GM12878 (cell line): Measurements from ENCODE around the gene BNIPL. TPM values are rescaled to one million over a fixed set of nuclear protein-coding genes. Genes with fewer than 3 reads are reported as not detected.

Experiments
- ATAC-seq: fragments of 200-7000 bp; cut with Tn5 transposase; 3 replicates; pipeline ENCODE4 v1.9.1; 2020; ENCODE audit warnings: mild to moderate bottlenecking, moderate library complexity
- BruUV-seq: library from RNA; stranded (reverse); fragments of 400-500 nt; replicated peaks from 2 replicates; lab custom pipeline; 2021; lab: Mats Ljungman, UMichigan
- CTCF ChIA-PET: fragments of 300-600 bp; sonication (Branson Sonifier 250); formaldehyde crosslinking; extraction: SDS; loops from one replicate; lab custom pipeline; 2021; ENCODE audit warnings: inconsistent platforms; lab: Yijun Ruan, JAX
- POLR2A ChIA-PET: fragments of 350-600 bp; formaldehyde crosslinking; extraction: SDS; loops from one replicate; lab custom pipeline; 2021; ENCODE audit warnings: inconsistent platforms; lab: Charles Lee
- RAD21 ChIA-PET: fragments of 300-600 bp; sonication (Branson Sonifier 250); formaldehyde crosslinking; loops from one replicate; lab custom pipeline; 2023; ENCODE audit warnings: antibody characterized with exemption; ENCODE audit not compliant: unreplicated experiment; lab: Charles Lee
- SMC1A ChIA-PET: fragments of 300-600 bp; sonication (Branson Sonifier 250); formaldehyde crosslinking; loops from one replicate; lab custom pipeline; 2023; ENCODE audit not compliant: unreplicated experiment, uncharacterized antibody; lab: Charles Lee
- DNase-seq: peaks from one replicate; pipeline ENCODE4 v3.0.0-alpha.2; 2011; ENCODE audit warnings: low read depth, low spot score
- FAIRE-seq: peaks from 3 replicates; lab custom pipeline; 2011; peaks lifted over from hg19 to GRCh38; lab: Jason Lieb, UNC
- H2AFZ ChIP-seq: 2 replicates; pipeline ENCODE4 v1.6.0; 2011; ENCODE audit warnings: low read depth, low read length, control low read depth; ENCODE audit not compliant: control insufficient read depth
- H3K27ac ChIP-seq: 2 replicates; pipeline ENCODE4 v1.5.1; 2011; ENCODE audit warnings: control low read depth; ENCODE audit not compliant: control insufficient read depth, insufficient read depth
- H3K27me3 ChIP-seq, 2 experiments: replicated peaks in 1 of 2; 2 replicates each; pipeline versions ENCODE4 v1.6.0 to v1.6.1; 2011; ENCODE audit warnings: low read length in 1 of 2; ENCODE audit not compliant: control insufficient read depth in 2 of 2, insufficient read depth in 2 of 2
- H3K36me3 ChIP-seq, 2 experiments: 2 replicates each; pipeline ENCODE4 v1.5.1; 2011; ENCODE audit warnings: low read length in 1 of 2; ENCODE audit not compliant: control insufficient read depth in 2 of 2, insufficient read depth in 2 of 2
- H3K4me1 ChIP-seq: 2 replicates; pipeline ENCODE4 v1.6.1; 2011; ENCODE audit warnings: mild to moderate bottlenecking, low read length, moderate library complexity, mixed read lengths; ENCODE audit not compliant: control insufficient read depth, insufficient read depth
- H3K4me2 ChIP-seq: 2 replicates; pipeline ENCODE4 v1.6.0; 2011; ENCODE audit warnings: control low read depth; ENCODE audit not compliant: control insufficient read depth, insufficient read depth
- H3K4me3 ChIP-seq: fragments of 200-600 bp; sonication (generic); 2 replicates; pipeline ENCODE4 v1.5.1; 2016
- H3K79me2 ChIP-seq: 2 replicates; pipeline ENCODE4 v1.6.0; 2011; ENCODE audit warnings: low read length; ENCODE audit not compliant: control insufficient read depth, insufficient read depth
- H3K9ac ChIP-seq: 2 replicates; pipeline ENCODE4 v1.8.0; 2011; ENCODE audit warnings: low read length, control low read depth, mixed read lengths; ENCODE audit not compliant: control insufficient read depth, insufficient read depth
- H3K9me3 ChIP-seq: replicated peaks from 3 replicates; pipeline ENCODE4 v1.5.1; 2011; ENCODE audit warnings: mild to moderate bottlenecking, low read length; ENCODE audit not compliant: control insufficient read depth, insufficient read depth
- H4K20me1 ChIP-seq: 2 replicates; pipeline ENCODE4 v1.6.0; 2011; ENCODE audit not compliant: control insufficient read depth, insufficient read depth
- BCL3 ChIP-seq: IDR thresholded peaks from 2 replicates; pipeline ENCODE4 v1.6.1; 2011; ENCODE audit warnings: borderline replicate concordance, low read depth, mild to moderate bottlenecking, moderate library complexity, low read length; ENCODE audit not compliant: insufficient read depth, poor library complexity, severe bottlenecking
- BMI1 ChIP-seq: fragments of 450-650 bp; IDR thresholded peaks from 2 replicates; pipeline ENCODE4 v1.6.1; 2016; ENCODE audit warnings: mild to moderate bottlenecking, moderate library complexity, borderline replicate concordance
- CBFB ChIP-seq: IDR thresholded peaks from 2 replicates; pipeline ENCODE4 v1.6.1; 2016; ENCODE audit warnings: antibody characterized with exemption, low read depth
- CEBPB ChIP-seq, 2 experiments: fragments of 150-350 bp in 1 of 2; IDR thresholded peaks; 2 replicates each; pipeline ENCODE4 v1.6.1; 2012 to 2014; ENCODE audit warnings: low read depth in 2 of 2, low read length in 2 of 2, borderline replicate concordance in 1 of 2, inconsistent platforms in 1 of 2
- CREB1 ChIP-seq: IDR thresholded peaks from 2 replicates; pipeline ENCODE4 v1.6.1; 2012; ENCODE audit warnings: low read depth, mild to moderate bottlenecking, inconsistent platforms
- GABPA ChIP-seq: IDR thresholded peaks from 2 replicates; pipeline ENCODE4 v1.6.1; 2014; ENCODE audit warnings: antibody characterized with exemption, low read depth, mild to moderate bottlenecking, inconsistent platforms
- PAX5 ChIP-seq: IDR thresholded peaks from 2 replicates; pipeline ENCODE4 v1.6.1; 2011; ENCODE audit warnings: low read depth, low read length, borderline replicate concordance
- POU2F2 ChIP-seq: IDR thresholded peaks from 3 replicates; pipeline ENCODE4 v1.6.1; 2011; ENCODE audit warnings: low read depth, mild to moderate bottlenecking, low read length, borderline replicate concordance
- RUNX3 ChIP-seq: IDR thresholded peaks from 2 replicates; pipeline ENCODE4 v1.6.1; 2012; ENCODE audit warnings: low read length, inconsistent platforms
- SMAD5 ChIP-seq: IDR thresholded peaks from 2 replicates; pipeline ENCODE4 v1.6.1; 2016; ENCODE audit warnings: antibody characterized with exemption, low read depth
- SMARCA5 ChIP-seq: fragments of 450-650 bp; IDR thresholded peaks from 2 replicates; pipeline ENCODE4 v1.6.1; 2017; ENCODE audit warnings: mild to moderate bottlenecking
- SP1 ChIP-seq: IDR thresholded peaks from one replicate; pipeline ENCODE4 v1.6.1; 2011; ENCODE audit warnings: low read depth, low read length
- TARDBP ChIP-seq: IDR thresholded peaks from 2 replicates; pipeline ENCODE4 v1.6.1; 2016; ENCODE audit warnings: borderline replicate concordance
- USF2 ChIP-seq: IDR thresholded peaks from 2 replicates; pipeline ENCODE4 v1.6.1; 2011; ENCODE audit warnings: low read depth, low read length, improper control_type of control experiment, borderline replicate concordance
- WGBS: methylation state at CpG from one replicate; pipeline ENCODE4 v1.1.6; 2016; ENCODE audit warnings: low lambda C conversion rate; ENCODE audit not compliant: insufficient replicate concordance, insufficient coverage; ENCODE audit errors: missing lambda C conversion rate; 5-methylcytosine and 5-hydroxymethylcytosine counted together
- in situ Hi-C: fragments of 300-500 bp; cut with MboI; formaldehyde crosslinking; loops from 9 replicates; pipeline ENCODE4 v1.14.3; 2018; ENCODE audit warnings: mixed read lengths
- intact Hi-C: fragments of 100-400 bp; cut with micrococcal nuclease; formaldehyde crosslinking; loops from one replicate; pipeline ENCODE4 v1.14.2; 2022; ENCODE audit not compliant: unreplicated experiment
- polyA plus RNA-seq, 11 experiments: library from polyadenylated mRNA; depleted of rRNA in 4 of 11; unstranded in 6 of 11; stranded (reverse) in 5 of 11; fragments of >200 nt; fragmentation: Nextera tagmentation in 4 of 11; fragmentation: Illumina TruSeq in 1 of 11; extraction: Ambion mirVana in 4 of 11; extraction: Trizol in 1 of 11; gene quantifications; 1 replicate in 1 of 11; 2 replicates in 10 of 11; pipeline versions ENCODE4 v1.2.1 to v1.2.3, GENCODE V29; 2011 to 2016; ENCODE audit warnings: inconsistent platforms in 2 of 11, missing spikeins in 2 of 11, low read depth in 1 of 11
- total RNA-seq, 4 experiments: library from RNA; depleted of rRNA in 3 of 4; stranded (reverse); fragments of >200 nt in 3 of 4; fragmentation: Illumina TruSeq in 1 of 4; extraction: Trizol in 1 of 4; gene quantifications; 2 replicates each; pipeline versions ENCODE4 v1.2.1 to v1.2.3, GENCODE V29; 2013 to 2021
- TF ChIP-seq, protein P1 (sequence below): fragments of 450-650 bp; IDR thresholded peaks from 2 replicates; pipeline ENCODE4 v1.6.1; 2014; ENCODE audit warnings: mild to moderate bottlenecking
- TF ChIP-seq, protein P2 (sequence below): fragments of 450-650 bp; formaldehyde crosslinking; IDR thresholded peaks from 2 replicates; pipeline ENCODE4 v1.4.0; 2022; ENCODE audit warnings: mild to moderate bottlenecking, moderate library complexity
- TF ChIP-seq, protein P3 (sequence below): fragments of 450-650 bp; IDR thresholded peaks from 2 replicates; pipeline ENCODE4 v1.6.1; 2017; ENCODE audit warnings: low read depth, mild to moderate bottlenecking, moderate library complexity

BNIPL gene
- total and polyA plus RNA-seq, 10 of the 15 experiments (the other 5 are each of a cell fraction or from before 2014, with no cell fraction given), result 0.05 to 1.1 (median 0.17) TPM

DNA sequence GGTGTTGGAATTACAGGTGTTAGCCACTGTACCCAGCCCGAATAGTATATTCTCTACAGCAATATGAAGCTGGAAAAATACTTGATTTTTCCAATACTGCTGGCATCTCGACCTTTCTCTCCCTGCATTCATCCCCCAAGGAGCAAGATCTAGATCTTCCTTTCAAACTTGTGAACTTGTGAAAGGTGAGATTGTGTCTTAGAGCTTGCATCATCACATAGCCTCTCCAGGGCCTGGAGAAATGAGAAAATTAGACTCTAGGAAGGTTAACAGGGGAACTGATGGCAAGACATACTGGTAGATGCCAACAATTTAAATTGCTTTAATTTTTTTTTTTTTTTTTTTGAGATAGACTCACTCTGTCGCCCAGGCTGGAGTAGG lies 26.1 kb upstream of the BNIPL start:
- intact Hi-C loops, result no loop called here
- ChIA-PET RAD21 (no interaction called here), CTCF (no interaction called here), POLR2A (interaction anchor here (0.5 to 1.3 kb wide), 5 partner anchors 14 to 165 kb away, joined by 3 to 6 read pairs (median 4); partner anchors contain the start of gene TMOD4), SMC1A (no interaction called here)
- in situ Hi-C loops, result no loop called here
- no peaks in the 10 kb centered on the region for H3K27me3 ChIP-seq
- H3K79me2 ChIP-seq, result peaks cover 16% of the 10 kb centered on the region
- TF ChIP-seq SMARCA5 (no peak), POU2F2 (no peak), TARDBP (no peak), GABPA (no peak), CEBPB (IDR thresholded peaks at IDR 0.05; ENCODE audit: borderline replicate concordance in 1 of 2, low read depth in 2 of 2, low read length in 2 of 2) (no peak), SP1 (no peak), SMAD5 (no peak), CBFB (no peak), USF2 (no peak), RUNX3 (no peak), PAX5 (no peak), CREB1 (no peak), BMI1 (no peak), BCL3 (no peak)
- TF ChIP-seq, protein P1, sequence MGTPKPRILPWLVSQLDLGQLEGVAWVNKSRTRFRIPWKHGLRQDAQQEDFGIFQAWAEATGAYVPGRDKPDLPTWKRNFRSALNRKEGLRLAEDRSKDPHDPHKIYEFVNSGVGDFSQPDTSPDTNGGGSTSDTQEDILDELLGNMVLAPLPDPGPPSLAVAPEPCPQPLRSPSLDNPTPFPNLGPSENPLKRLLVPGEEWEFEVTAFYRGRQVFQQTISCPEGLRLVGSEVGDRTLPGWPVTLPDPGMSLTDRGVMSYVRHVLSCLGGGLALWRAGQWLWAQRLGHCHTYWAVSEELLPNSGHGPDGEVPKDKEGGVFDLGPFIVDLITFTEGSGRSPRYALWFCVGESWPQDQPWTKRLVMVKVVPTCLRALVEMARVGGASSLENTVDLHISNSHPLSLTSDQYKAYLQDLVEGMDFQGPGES, result no peak
- TF ChIP-seq, protein P2, sequence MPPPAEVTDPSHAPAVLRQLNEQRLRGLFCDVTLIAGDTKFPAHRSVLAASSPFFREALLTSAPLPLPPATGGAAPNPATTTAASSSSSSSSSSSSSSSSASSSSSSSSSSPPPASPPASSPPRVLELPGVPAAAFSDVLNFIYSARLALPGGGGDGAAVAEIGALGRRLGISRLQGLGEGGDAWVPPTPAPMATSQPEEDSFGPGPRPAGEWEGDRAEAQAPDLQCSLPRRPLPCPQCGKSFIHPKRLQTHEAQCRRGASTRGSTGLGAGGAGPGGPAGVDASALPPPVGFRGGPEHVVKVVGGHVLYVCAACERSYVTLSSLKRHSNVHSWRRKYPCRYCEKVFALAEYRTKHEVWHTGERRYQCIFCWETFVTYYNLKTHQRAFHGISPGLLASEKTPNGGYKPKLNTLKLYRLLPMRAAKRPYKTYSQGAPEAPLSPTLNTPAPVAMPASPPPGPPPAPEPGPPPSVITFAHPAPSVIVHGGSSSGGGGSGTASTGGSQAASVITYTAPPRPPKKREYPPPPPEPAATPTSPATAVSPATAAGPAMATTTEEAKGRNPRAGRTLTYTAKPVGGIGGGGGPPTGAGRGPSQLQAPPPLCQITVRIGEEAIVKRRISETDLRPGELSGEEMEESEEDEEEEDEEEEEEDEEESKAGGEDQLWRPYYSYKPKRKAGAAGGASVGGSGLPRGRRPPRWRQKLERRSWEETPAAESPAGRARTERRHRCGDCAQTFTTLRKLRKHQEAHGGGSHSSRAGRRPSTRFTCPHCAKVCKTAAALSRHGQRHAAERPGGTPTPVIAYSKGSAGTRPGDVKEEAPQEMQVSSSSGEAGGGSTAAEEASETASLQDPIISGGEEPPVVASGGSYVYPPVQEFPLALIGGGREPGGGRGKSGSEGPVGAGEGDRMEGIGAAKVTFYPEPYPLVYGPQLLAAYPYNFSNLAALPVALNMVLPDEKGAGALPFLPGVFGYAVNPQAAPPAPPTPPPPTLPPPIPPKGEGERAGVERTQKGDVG (CRISPR knock-in tag), result no peak
- TF ChIP-seq, protein P3, sequence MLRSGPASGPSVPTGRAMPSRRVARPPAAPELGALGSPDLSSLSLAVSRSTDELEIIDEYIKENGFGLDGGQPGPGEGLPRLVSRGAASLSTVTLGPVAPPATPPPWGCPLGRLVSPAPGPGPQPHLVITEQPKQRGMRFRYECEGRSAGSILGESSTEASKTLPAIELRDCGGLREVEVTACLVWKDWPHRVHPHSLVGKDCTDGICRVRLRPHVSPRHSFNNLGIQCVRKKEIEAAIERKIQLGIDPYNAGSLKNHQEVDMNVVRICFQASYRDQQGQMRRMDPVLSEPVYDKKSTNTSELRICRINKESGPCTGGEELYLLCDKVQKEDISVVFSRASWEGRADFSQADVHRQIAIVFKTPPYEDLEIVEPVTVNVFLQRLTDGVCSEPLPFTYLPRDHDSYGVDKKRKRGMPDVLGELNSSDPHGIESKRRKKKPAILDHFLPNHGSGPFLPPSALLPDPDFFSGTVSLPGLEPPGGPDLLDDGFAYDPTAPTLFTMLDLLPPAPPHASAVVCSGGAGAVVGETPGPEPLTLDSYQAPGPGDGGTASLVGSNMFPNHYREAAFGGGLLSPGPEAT, result no peak
- no peak for DNase-seq
- no peak overlapping the region for H3K4me2 ChIP-seq
- no peaks in the 10 kb centered on the region for H3K36me3 ChIP-seq
- 71% methylated on average over 2 of the region's 3 CpGs for WGBS
- H3K4me1 ChIP-seq, result peaks cover 7% of the 10 kb centered on the region
- ATAC-seq, result no peak
- H3K9me3 ChIP-seq, result no peaks in the 10 kb centered on the region
- no TSS peak for BruUV-seq
- no peaks in the 10 kb centered on the region for H4K20me1 ChIP-seq
- no peak overlapping the region for H2AFZ ChIP-seq
- H3K9ac ChIP-seq, result no peak overlapping the region
- no peak overlapping the region for H3K4me3 ChIP-seq
- no peak for FAIRE-seq
- H3K27ac ChIP-seq, result no peak overlapping the region
